ENCODE data around the gene MALT1. TPM values are rescaled to one million over a fixed set of nuclear protein-coding genes. Genes with fewer than 3 reads are reported as not detected.

Gene MALT1
- total RNA-seq, 1 experiment from 2014 or later, result 24.2 TPM

DNA sequence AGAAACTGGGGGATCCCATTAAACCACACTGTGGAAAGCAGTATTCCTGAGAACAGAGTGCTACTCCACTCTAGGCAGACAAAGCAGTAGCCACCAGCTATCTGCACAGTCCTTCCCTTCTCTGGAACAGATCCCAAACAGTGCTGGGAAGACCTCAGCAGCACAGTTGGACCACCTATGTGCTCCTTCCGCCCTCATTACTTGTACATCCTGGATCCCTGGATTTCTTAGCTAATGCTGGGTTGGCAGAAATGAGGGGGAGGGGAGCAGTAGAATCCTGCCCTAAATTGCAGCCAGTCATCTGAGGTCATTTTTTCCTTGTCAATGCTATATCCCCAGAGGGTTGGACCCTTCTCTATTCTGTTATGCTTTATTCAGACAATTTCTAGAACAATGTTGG, 13.8 kb upstream of the MALT1 start:
- Histone ChIP-seq H3K4me2 (ENCODE audit: low read length) (no peak overlapping the region), H3K9me2 (replicated peaks; ENCODE audit: low read length) (no peaks in the 10 kb centered on the region), H3K9me3 (ENCODE audit: low read length) (no peaks in the 10 kb centered on the region), H3K27me3 (ENCODE audit: low read length) (no peaks in the 10 kb centered on the region), H3K79me2 (ENCODE audit: low read length) (no peaks in the 10 kb centered on the region), H2AFZ (ENCODE audit: low read length) (no peak overlapping the region), H3K9ac (ENCODE audit: low read length) (no peak overlapping the region), H3K36me3 (ENCODE audit: low read depth, low read length) (no peaks in the 10 kb centered on the region), H3K4me1 (ENCODE audit: insufficient read depth, low read length) (0 out of 2 replicates have a peak, but pooled peaks cover 5% of the 10 kb centered on the region), H3K4me3 (ENCODE audit: low read length) (no peak overlapping the region), H4K20me1 (ENCODE audit: low read length) (no peaks in the 10 kb centered on the region), H3F3A (ENCODE audit: low read length, unreplicated experiment) (no peaks in the 10 kb centered on the region), H3K27ac (ENCODE audit: low read length) (no peak overlapping the region)
- POLR2A ChIA-PET (ENCODE audit: unreplicated experiment), result no interaction called here
- ATAC-seq (no peak), DNase-seq (no peak)
- no peak for TF ChIP-seq EZH2 (IDR thresholded peaks at IDR 0.05; ENCODE audit: low read length, unreplicated experiment)
- TF ChIP-seq EZH2phosphoT487 (IDR thresholded peaks at IDR 0.05; ENCODE audit: borderline replicate concordance, low read length), result no peak
- TF ChIP-seq, protein P1, sequence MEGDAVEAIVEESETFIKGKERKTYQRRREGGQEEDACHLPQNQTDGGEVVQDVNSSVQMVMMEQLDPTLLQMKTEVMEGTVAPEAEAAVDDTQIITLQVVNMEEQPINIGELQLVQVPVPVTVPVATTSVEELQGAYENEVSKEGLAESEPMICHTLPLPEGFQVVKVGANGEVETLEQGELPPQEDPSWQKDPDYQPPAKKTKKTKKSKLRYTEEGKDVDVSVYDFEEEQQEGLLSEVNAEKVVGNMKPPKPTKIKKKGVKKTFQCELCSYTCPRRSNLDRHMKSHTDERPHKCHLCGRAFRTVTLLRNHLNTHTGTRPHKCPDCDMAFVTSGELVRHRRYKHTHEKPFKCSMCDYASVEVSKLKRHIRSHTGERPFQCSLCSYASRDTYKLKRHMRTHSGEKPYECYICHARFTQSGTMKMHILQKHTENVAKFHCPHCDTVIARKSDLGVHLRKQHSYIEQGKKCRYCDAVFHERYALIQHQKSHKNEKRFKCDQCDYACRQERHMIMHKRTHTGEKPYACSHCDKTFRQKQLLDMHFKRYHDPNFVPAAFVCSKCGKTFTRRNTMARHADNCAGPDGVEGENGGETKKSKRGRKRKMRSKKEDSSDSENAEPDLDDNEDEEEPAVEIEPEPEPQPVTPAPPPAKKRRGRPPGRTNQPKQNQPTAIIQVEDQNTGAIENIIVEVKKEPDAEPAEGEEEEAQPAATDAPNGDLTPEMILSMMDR (conservative IDR thresholded peaks at IDR 0.05; ENCODE audit: low read depth, low read length), result no peak
- CTCF ChIA-PET, result no interaction called here
- BruUV-seq (replicated peaks), result no TSS peak
- intact Hi-C loops (cut with micrococcal nuclease), result no loop called here

GRCh38 chr18:58659691-58660090, 11.6 kb upstream of the MALT1 start:
- BruUV-seq (replicated peaks), result no TSS peak
- ChIA-PET POLR2A (ENCODE audit: unreplicated experiment) (no interaction called here), CTCF (no interaction called here)

GRCh38 chr18:58660915-58661314, 10.3 kb upstream of the MALT1 start:
- H3K27ac ChIP-seq (ENCODE audit: low read length), result no peak overlapping the region
- no peak overlapping the region for H3K4me2 ChIP-seq (ENCODE audit: low read length)
- no peaks in the 10 kb centered on the region for H3K79me2 ChIP-seq (ENCODE audit: low read length)
- H3K4me3 ChIP-seq (ENCODE audit: low read length), result no peak overlapping the region
- POLR2A ChIA-PET (ENCODE audit: unreplicated experiment), result no interaction called here
- no peaks in the 10 kb centered on the region for H4K20me1 ChIP-seq (ENCODE audit: low read length)
- no peak overlapping the region for H2AFZ ChIP-seq (ENCODE audit: low read length)
- no peaks in the 10 kb centered on the region for H3F3A ChIP-seq (ENCODE audit: low read length, unreplicated experiment)
- H3K4me1 ChIP-seq (ENCODE audit: insufficient read depth, low read length), result peaks cover 11% of the 10 kb centered on the region
- no TSS peak for BruUV-seq (replicated peaks)
- DNase-seq (no peak), ATAC-seq (no peak)
- H3K9me2 ChIP-seq (replicated peaks; ENCODE audit: low read length), result no peaks in the 10 kb centered on the region
- no peaks in the 10 kb centered on the region for H3K36me3 ChIP-seq (ENCODE audit: low read depth, low read length)
- no peak overlapping the region for H3K9ac ChIP-seq (ENCODE audit: low read length)
- intact Hi-C loops (cut with micrococcal nuclease), result loop anchor here (1.0 kb wide), 1 partner anchor 103 kb away; no protein-coding TSS in a partner anchor
- TF ChIP-seq EZH2 (IDR thresholded peaks at IDR 0.05; ENCODE audit: low read length, unreplicated experiment) (no peak), EZH2phosphoT487 (IDR thresholded peaks at IDR 0.05; ENCODE audit: borderline replicate concordance, low read length) (no peak)
- TF ChIP-seq, protein P1 (conservative IDR thresholded peaks at IDR 0.05; ENCODE audit: low read depth, low read length), result no peak
- no peaks in the 10 kb centered on the region for H3K9me3 ChIP-seq (ENCODE audit: low read length)
- H3K27me3 ChIP-seq (ENCODE audit: low read length), result no peaks in the 10 kb centered on the region
- CTCF ChIA-PET, result no interaction called here

More at GRCh38 chr18:58659691-58660090, 11.6 kb upstream of the MALT1 start:
- TF ChIP-seq EZH2phosphoT487 (IDR thresholded peaks at IDR 0.05; ENCODE audit: borderline replicate concordance, low read length), result no peak
- H3K79me2 ChIP-seq (ENCODE audit: low read length), result no peaks in the 10 kb centered on the region
- H3K9me2 ChIP-seq (replicated peaks; ENCODE audit: low read length), result no peaks in the 10 kb centered on the region
- no peak overlapping the region for H3K9ac ChIP-seq (ENCODE audit: low read length)
- H3K27me3 ChIP-seq (ENCODE audit: low read length), result no peaks in the 10 kb centered on the region
- no peak overlapping the region for H3K4me3 ChIP-seq (ENCODE audit: low read length)
- 0 out of 2 replicates have a peak, but pooled peaks cover 5% of the 10 kb centered on the region for H3K4me1 ChIP-seq (ENCODE audit: insufficient read depth, low read length)
- DNase-seq (no peak), ATAC-seq (no peak)
- H2AFZ ChIP-seq (ENCODE audit: low read length), result no peak overlapping the region
- intact Hi-C loops (cut with micrococcal nuclease), result no loop called here
- H3K9me3 ChIP-seq (ENCODE audit: low read length), result no peaks in the 10 kb centered on the region
- H3K36me3 ChIP-seq (ENCODE audit: low read depth, low read length), result no peaks in the 10 kb centered on the region
- H3K4me2 ChIP-seq (ENCODE audit: low read length), result no peak overlapping the region
- no peaks in the 10 kb centered on the region for H3F3A ChIP-seq (ENCODE audit: low read length, unreplicated experiment)
- H3K27ac ChIP-seq (ENCODE audit: low read length), result no peak overlapping the region
- H4K20me1 ChIP-seq (ENCODE audit: low read length), result no peaks in the 10 kb centered on the region

Measured in PC-3 (cell line).